HCT116 (cell line): ENCODE measurements around the gene BMP5. TPM values are rescaled to one million over a fixed set of nuclear protein-coding genes. Genes with fewer than 3 reads are reported as not detected.

Experiments
- ATAC-seq: fragments of 200-7000 bp; cut with Tn5 transposase; 2 replicates; pipeline ENCODE4 v1.9.1; 2020; ENCODE audit warnings: mild to moderate bottlenecking, moderate library complexity
- BruUV-seq: library from RNA; stranded (reverse); fragments of 400-500 nt; replicated peaks from 2 replicates; lab custom pipeline; 2021; lab: Mats Ljungman, UMichigan
- CTCF ChIA-PET: fragments of 300-600 bp; sonication (Branson Sonifier 250); formaldehyde crosslinking; loops from one replicate; lab custom pipeline; 2021; ENCODE audit warnings: antibody characterized with exemption; lab: Charles Lee
- POLR2A ChIA-PET: fragments of 300-600, 350-600 bp; sonication (Branson Sonifier 250); formaldehyde crosslinking; loops from one replicate; lab custom pipeline; 2021; ENCODE audit warnings: antibody characterized with exemption; lab: Charles Lee
- RAD21 ChIA-PET, 2 experiments: fragments of 300-600 bp; sonication (Branson Sonifier 250); formaldehyde crosslinking; loops; one replicate each; lab custom pipeline; 2023; ENCODE audit warnings: low total read pairs in 2 of 2; ENCODE audit not compliant: uncharacterized antibody in 2 of 2, unreplicated experiment in 2 of 2, low non-redundant PET in 1 of 2; lab: Charles Lee
- DNase-seq: peaks from one replicate; pipeline ENCODE4 v3.0.0-alpha.2; 2010; ENCODE audit warnings: low read depth, low spot score
- H2AFZ ChIP-seq: fragments of 200-600 bp; shearing (Covaris generic), sonication (generic); 2 replicates; pipeline ENCODE4 v1.6.1; 2017; ENCODE audit warnings: low read depth, mixed run types, mixed read lengths, antibody characterized with exemption, low read length; ENCODE audit not compliant: poor library complexity, severe bottlenecking
- H3K27ac ChIP-seq: 2 replicates; pipeline ENCODE4 v1.5.1; 2012; ENCODE audit warnings: low read depth, low read length
- H3K27me3 ChIP-seq: fragments of 200-600 bp; sonication (generic); 2 replicates; pipeline ENCODE4 v1.6.1; 2016; ENCODE audit warnings: mixed run types, low read length, mixed read lengths; ENCODE audit not compliant: insufficient read depth
- H3K36me3 ChIP-seq, 2 experiments: fragments of 200-500 bp in 1 of 2; fragments of 200-600 bp in 1 of 2; sonication (Bioruptor generic) in 1 of 2; sonication (generic) in 1 of 2; 2 replicates each; pipeline versions ENCODE4 v1.5.1 to v1.6.1; 2014 to 2016; ENCODE audit warnings: low read length in 2 of 2, inconsistent platforms in 1 of 2, mixed read lengths in 1 of 2, mixed run types in 1 of 2; ENCODE audit not compliant: insufficient read depth in 2 of 2, control insufficient read depth in 1 of 2
- H3K4me1 ChIP-seq, 2 experiments: fragments of 200-600 bp in 1 of 2; sonication (generic) in 1 of 2; 2 replicates each; pipeline versions ENCODE4 v1.5.1 to v1.6.1; 2012 to 2017; ENCODE audit warnings: low read length in 2 of 2, inconsistent platforms in 1 of 2, mild to moderate bottlenecking in 1 of 2, mixed read lengths in 1 of 2, mixed run types in 1 of 2, moderate library complexity in 1 of 2; ENCODE audit not compliant: insufficient read depth in 2 of 2, control insufficient read depth in 1 of 2
- H3K4me2 ChIP-seq: fragments of 200-600 bp; sonication (generic); 2 replicates; pipeline ENCODE4 v1.6.1; 2017; ENCODE audit warnings: mixed run types, low read length, mixed read lengths
- H3K4me3 ChIP-seq, 2 experiments: fragments of 200-600 bp in 1 of 2; sonication (generic) in 1 of 2; replicated peaks in 1 of 2; 2 replicates each; pipeline ENCODE4 v1.5.1; 2011 to 2016; ENCODE audit warnings: low read length in 2 of 2, control low read depth in 1 of 2, low read depth in 1 of 2, mild to moderate bottlenecking in 1 of 2, mixed read lengths in 1 of 2, mixed run types in 1 of 2
- H3K79me2 ChIP-seq: fragments of 200-600 bp; sonication (generic); 2 replicates; pipeline ENCODE4 v1.6.1; 2017; ENCODE audit warnings: mild to moderate bottlenecking, mixed run types, low read length, moderate library complexity, mixed read lengths; ENCODE audit not compliant: insufficient read depth
- H3K9ac ChIP-seq: fragments of 200-600 bp; sonication (generic); 2 replicates; pipeline ENCODE4 v1.6.1; 2016; ENCODE audit warnings: low read length, mixed read lengths
- H3K9me2 ChIP-seq: fragments of 200-600 bp; sonication (generic), shearing (Covaris generic); 2 replicates; pipeline ENCODE4 v1.6.1; 2017; ENCODE audit warnings: mixed run types, mild to moderate bottlenecking, moderate library complexity; ENCODE audit not compliant: insufficient read depth
- H3K9me3 ChIP-seq, 2 experiments: fragments of 200-500 bp in 1 of 2; fragments of 200-600 bp in 1 of 2; sonication (Bioruptor generic) in 1 of 2; sonication (generic) in 1 of 2; 2 replicates each; pipeline ENCODE4 v1.6.1; 2014 to 2017; ENCODE audit warnings: low read length in 2 of 2, mixed read lengths in 2 of 2, inconsistent platforms in 1 of 2, low read depth in 1 of 2, mild to moderate bottlenecking in 1 of 2, mixed run types in 1 of 2, moderate library complexity in 1 of 2; ENCODE audit not compliant: control insufficient read depth in 1 of 2, insufficient read depth in 1 of 2
- H4K20me1 ChIP-seq: fragments of 200-600 bp; sonication (generic), shearing (Covaris generic); 2 replicates; pipeline ENCODE4 v1.6.1; 2017; ENCODE audit warnings: mixed run types, mild to moderate bottlenecking, moderate library complexity; ENCODE audit not compliant: insufficient read depth
- CEBPB ChIP-seq: IDR thresholded peaks from 2 replicates; pipeline ENCODE4 v1.6.1; 2012; ENCODE audit warnings: low read depth
- EGR1 ChIP-seq: IDR thresholded peaks from 2 replicates; pipeline ENCODE4 v1.6.1; 2012; ENCODE audit warnings: low read depth
- ELF1 ChIP-seq: IDR thresholded peaks from 2 replicates; pipeline ENCODE4 v1.6.1; 2012; ENCODE audit warnings: low read depth, borderline replicate concordance
- EZH2 ChIP-seq: fragments of 200-600 bp; sonication (generic); IDR thresholded peaks from 2 replicates; pipeline ENCODE4 v1.6.1; 2017; ENCODE audit warnings: antibody characterized with exemption, mixed run types
- POLR2AphosphoS5 ChIP-seq: IDR thresholded peaks from 2 replicates; pipeline ENCODE4 v1.6.1; 2011; ENCODE audit warnings: mild to moderate bottlenecking, low read depth, low read length, moderate library complexity
- RAD21 ChIP-seq: IDR thresholded peaks from 2 replicates; pipeline ENCODE4 v1.6.1; 2012; ENCODE audit warnings: low read depth, mild to moderate bottlenecking
- SIN3A ChIP-seq: IDR thresholded peaks from 2 replicates; pipeline ENCODE4 v1.6.1; 2012; ENCODE audit warnings: low read depth
- SP1 ChIP-seq: IDR thresholded peaks from 2 replicates; pipeline ENCODE4 v1.6.1; 2012; ENCODE audit warnings: low read depth
- SRF ChIP-seq: IDR thresholded peaks from 2 replicates; pipeline ENCODE4 v1.6.1; 2012; ENCODE audit warnings: low read depth
- TCF7L2 ChIP-seq: IDR thresholded peaks from 2 replicates; pipeline ENCODE4 v1.7.0; 2011; ENCODE audit warnings: borderline replicate concordance, inconsistent platforms; ENCODE audit not compliant: insufficient read depth, insufficient read length; ENCODE audit errors: extremely low read depth
- ZNF274 ChIP-seq: fragments of 200-500 bp; sonication (Bioruptor generic); IDR thresholded peaks from 2 replicates; pipeline ENCODE4 v1.6.1; 2014; ENCODE audit warnings: mild to moderate bottlenecking, low read depth, low read length, inconsistent platforms
- intact Hi-C: fragments of 100-400 bp; cut with micrococcal nuclease; formaldehyde crosslinking; loops from 2 replicates; pipeline ENCODE4 v1.10.0; 2022
- total RNA-seq: library from RNA; stranded (reverse); gene quantifications from one replicate; pipeline ENCODE4 v1.2.1, GENCODE V29; 2021; ENCODE audit not compliant: unreplicated experiment
- TF ChIP-seq, protein P1 (sequence below): IDR thresholded peaks from 2 replicates; pipeline ENCODE4 v1.6.1; 2011; ENCODE audit warnings: mild to moderate bottlenecking, low read length, moderate library complexity; ENCODE audit not compliant: insufficient replicate concordance; ENCODE audit errors: extremely low read depth
- TF ChIP-seq, protein P2 (sequence below): IDR thresholded peaks from 2 replicates; pipeline ENCODE4 v1.6.1; 2012; ENCODE audit warnings: low read depth
- TF ChIP-seq, protein P3 (sequence below), 3 experiments: fragments of 200-600 bp in 1 of 3; sonication (generic) in 1 of 3; IDR thresholded peaks in 2 of 3; conservative IDR thresholded peaks in 1 of 3; 2 replicates each; pipeline ENCODE4 v1.5.1; 2012 to 2017; ENCODE audit warnings: low read depth in 2 of 3, low read length in 2 of 3, antibody characterized with exemption in 1 of 3, borderline replicate concordance in 1 of 3, control low read depth in 1 of 3, mild to moderate bottlenecking in 1 of 3, mixed read lengths in 1 of 3, mixed run types in 1 of 3, moderate library complexity in 1 of 3; ENCODE audit not compliant: insufficient read depth in 1 of 3

Gene BMP5
- total RNA-seq, 1 experiment from 2014 or later, result not detected

DNA sequence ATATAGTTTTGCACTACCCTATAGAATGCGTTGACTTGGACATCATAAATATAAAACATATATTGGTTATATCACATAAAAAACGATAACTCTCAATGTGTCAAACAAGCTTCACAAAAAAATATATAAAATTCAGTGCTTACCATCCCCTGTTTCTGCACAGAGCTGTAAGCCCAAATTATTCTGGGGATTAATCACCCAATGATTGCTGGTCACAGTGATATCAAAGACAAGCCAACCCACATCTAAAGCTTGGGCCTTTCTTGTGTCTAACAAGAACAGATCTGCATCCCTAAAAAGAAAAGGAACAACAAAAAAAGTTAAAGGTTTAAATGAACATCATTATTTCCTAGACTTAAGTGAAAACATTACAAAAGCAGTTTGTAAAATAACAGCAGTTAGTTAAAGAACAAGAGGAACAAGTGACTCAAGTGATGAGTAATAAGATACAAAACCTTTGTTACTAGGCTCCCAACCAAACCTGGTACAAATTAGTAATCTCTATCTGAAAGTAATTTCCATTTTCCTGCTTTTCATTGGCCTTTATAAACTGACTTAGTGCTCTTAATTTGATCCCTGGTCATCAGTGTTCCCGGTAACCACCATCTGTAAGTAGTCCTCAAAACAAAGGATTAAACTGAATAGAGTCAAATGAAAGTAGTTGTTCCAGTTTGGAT, 81.1 kb downstream of the BMP5 start:
- TF ChIP-seq RAD21 (no peak), ELF1 (no peak), EGR1 (no peak), TCF7L2 (no peak), SIN3A (no peak), SP1 (no peak), CEBPB (no peak), POLR2AphosphoS5 (no peak), ZNF274 (no peak), EZH2 (no peak), SRF (no peak)
- TF ChIP-seq, protein P1, sequence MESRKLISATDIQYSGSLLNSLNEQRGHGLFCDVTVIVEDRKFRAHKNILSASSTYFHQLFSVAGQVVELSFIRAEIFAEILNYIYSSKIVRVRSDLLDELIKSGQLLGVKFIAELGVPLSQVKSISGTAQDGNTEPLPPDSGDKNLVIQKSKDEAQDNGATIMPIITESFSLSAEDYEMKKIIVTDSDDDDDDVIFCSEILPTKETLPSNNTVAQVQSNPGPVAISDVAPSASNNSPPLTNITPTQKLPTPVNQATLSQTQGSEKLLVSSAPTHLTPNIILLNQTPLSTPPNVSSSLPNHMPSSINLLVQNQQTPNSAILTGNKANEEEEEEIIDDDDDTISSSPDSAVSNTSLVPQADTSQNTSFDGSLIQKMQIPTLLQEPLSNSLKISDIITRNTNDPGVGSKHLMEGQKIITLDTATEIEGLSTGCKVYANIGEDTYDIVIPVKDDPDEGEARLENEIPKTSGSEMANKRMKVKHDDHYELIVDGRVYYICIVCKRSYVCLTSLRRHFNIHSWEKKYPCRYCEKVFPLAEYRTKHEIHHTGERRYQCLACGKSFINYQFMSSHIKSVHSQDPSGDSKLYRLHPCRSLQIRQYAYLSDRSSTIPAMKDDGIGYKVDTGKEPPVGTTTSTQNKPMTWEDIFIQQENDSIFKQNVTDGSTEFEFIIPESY, result no peak
- TF ChIP-seq, protein P2, sequence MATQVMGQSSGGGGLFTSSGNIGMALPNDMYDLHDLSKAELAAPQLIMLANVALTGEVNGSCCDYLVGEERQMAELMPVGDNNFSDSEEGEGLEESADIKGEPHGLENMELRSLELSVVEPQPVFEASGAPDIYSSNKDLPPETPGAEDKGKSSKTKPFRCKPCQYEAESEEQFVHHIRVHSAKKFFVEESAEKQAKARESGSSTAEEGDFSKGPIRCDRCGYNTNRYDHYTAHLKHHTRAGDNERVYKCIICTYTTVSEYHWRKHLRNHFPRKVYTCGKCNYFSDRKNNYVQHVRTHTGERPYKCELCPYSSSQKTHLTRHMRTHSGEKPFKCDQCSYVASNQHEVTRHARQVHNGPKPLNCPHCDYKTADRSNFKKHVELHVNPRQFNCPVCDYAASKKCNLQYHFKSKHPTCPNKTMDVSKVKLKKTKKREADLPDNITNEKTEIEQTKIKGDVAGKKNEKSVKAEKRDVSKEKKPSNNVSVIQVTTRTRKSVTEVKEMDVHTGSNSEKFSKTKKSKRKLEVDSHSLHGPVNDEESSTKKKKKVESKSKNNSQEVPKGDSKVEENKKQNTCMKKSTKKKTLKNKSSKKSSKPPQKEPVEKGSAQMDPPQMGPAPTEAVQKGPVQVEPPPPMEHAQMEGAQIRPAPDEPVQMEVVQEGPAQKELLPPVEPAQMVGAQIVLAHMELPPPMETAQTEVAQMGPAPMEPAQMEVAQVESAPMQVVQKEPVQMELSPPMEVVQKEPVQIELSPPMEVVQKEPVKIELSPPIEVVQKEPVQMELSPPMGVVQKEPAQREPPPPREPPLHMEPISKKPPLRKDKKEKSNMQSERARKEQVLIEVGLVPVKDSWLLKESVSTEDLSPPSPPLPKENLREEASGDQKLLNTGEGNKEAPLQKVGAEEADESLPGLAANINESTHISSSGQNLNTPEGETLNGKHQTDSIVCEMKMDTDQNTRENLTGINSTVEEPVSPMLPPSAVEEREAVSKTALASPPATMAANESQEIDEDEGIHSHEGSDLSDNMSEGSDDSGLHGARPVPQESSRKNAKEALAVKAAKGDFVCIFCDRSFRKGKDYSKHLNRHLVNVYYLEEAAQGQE, result no peak
- TF ChIP-seq, protein P3, sequence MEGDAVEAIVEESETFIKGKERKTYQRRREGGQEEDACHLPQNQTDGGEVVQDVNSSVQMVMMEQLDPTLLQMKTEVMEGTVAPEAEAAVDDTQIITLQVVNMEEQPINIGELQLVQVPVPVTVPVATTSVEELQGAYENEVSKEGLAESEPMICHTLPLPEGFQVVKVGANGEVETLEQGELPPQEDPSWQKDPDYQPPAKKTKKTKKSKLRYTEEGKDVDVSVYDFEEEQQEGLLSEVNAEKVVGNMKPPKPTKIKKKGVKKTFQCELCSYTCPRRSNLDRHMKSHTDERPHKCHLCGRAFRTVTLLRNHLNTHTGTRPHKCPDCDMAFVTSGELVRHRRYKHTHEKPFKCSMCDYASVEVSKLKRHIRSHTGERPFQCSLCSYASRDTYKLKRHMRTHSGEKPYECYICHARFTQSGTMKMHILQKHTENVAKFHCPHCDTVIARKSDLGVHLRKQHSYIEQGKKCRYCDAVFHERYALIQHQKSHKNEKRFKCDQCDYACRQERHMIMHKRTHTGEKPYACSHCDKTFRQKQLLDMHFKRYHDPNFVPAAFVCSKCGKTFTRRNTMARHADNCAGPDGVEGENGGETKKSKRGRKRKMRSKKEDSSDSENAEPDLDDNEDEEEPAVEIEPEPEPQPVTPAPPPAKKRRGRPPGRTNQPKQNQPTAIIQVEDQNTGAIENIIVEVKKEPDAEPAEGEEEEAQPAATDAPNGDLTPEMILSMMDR (IDR thresholded peaks at IDR 0.05 in 2 of 3, conservative IDR thresholded peaks at IDR 0.05 in 1 of 3; ENCODE audit: borderline replicate concordance in 1 of 3, insufficient read depth in 1 of 3, low read depth in 2 of 3, low read length in 2 of 3), result no peak
- CTCF ChIA-PET, result no interaction called here
- Histone ChIP-seq H3K27ac (no peak overlapping the region), H3K79me2 (no peaks in the 10 kb centered on the region), H3K9ac (no peak overlapping the region), H4K20me1 (no peaks in the 10 kb centered on the region), H3K27me3 (peaks cover 51% of the 10 kb centered on the region), H3K36me3 (no peaks in the 10 kb centered on the region), H3K4me3 (no peak overlapping the region), H2AFZ (no peak overlapping the region), H3K4me2 (no peak overlapping the region), H3K9me3 (no peaks in the 10 kb centered on the region), H3K9me2 (no peaks in the 10 kb centered on the region), H3K4me1 (no peaks in the 10 kb centered on the region)
- DNase-seq (no peak), ATAC-seq (no peak)
- no TSS peak for BruUV-seq
- RAD21 ChIA-PET, result no interaction called here
- POLR2A ChIA-PET, result no interaction called here
- intact Hi-C loops, result no loop called here
